GM19239 (cell line): ENCODE results near the gene AGAP1.

Experiments
- DNase-seq: peaks from one replicate; pipeline ENCODE4 v3.0.0; 2011; ENCODE audit warnings: low spot score; ENCODE audit not compliant: insufficient read length
- FAIRE-seq: peaks from 2 replicates; lab custom pipeline; 2011; peaks lifted over from hg19 to GRCh38; lab: Jason Lieb, UNC

Gene AGAP1

DNA sequence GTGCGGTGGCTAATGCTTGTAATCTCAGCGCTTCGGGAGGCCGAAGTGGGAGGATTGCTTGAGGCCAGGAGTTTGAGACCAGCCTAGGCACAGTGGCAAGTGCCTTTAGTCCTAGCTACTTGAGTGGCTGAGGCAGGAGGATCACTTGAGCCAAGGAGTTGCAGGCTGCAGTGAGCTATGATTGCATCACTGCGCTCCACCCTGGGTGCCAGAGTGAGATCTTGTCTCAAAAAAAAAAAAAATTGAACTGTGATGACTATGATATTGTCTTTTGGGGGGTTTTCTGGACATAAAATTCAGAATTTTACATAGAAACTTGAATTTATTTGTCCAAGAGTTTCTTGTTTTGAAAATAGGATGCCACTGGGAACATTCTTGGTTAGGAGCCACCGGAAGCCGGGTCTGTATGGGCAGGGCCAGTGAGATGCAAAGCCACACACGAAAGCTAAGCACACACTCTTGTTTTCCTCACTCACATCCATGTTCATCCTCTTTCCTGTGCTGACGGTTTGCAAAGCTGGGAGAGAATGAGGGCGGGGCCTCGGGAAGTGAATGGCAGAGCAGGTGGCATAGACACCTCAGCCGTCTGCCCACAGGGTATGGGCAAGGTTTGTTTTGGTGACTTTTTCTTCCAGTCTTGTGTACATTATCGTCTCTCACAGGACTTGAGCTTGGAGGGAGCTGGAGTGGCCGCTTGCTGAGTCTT is 12.6 kb downstream of the AGAP1 start:
- FAIRE-seq (no peak), DNase-seq (no peak)

DNA sequence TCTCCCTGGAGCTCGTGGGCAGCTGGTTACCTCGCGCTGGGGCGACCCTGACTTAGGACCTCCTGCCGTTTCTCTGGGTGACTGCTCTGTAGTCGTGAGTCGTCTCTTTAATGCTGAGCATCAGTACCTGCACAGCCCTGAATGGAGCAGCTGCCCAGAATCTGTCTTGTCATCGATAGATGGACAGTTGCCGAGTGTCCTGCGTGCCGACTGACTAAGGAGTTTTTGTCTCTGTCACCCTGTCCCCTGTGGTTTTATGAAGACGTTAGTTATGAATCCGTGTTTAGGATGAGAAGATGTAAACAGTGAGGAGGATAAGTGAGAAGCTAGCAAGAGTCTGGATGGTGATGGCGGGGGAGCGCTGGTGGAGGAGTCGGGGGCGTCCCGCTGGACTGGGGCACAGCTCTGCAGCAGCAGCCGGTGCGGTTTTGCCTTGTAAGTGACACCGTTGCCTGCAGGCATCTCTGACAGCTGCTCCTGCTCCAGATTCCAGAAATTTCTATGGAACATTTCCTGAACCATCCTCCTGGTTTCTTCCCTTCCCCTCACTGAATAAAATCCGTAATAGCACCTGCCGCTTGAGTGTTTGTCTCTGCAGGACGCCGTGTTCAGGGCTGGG is 13.3 kb downstream of the AGAP1 start:
- no peak for FAIRE-seq
- no peak for DNase-seq

DNA sequence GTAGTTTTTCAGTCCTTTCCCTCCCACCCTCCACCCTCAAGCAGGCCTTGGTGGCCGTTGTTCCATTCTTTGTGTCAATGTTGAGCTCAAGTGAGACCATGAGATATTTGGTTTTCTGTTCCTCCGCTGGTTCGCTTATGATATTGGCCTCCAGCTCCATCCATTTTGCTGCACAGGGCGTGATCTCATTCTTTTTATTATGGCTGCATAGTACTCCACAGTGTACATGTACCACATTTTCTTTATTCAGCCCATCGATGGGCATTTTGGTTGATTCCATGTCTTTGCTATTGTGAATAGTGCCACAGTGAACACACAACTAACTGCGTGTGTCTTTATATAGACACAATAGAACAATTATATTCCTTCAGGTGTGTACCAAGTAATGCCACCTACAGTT is 14.1 kb downstream of the AGAP1 start:
- FAIRE-seq (no peak), DNase-seq (no peak)

DNA sequence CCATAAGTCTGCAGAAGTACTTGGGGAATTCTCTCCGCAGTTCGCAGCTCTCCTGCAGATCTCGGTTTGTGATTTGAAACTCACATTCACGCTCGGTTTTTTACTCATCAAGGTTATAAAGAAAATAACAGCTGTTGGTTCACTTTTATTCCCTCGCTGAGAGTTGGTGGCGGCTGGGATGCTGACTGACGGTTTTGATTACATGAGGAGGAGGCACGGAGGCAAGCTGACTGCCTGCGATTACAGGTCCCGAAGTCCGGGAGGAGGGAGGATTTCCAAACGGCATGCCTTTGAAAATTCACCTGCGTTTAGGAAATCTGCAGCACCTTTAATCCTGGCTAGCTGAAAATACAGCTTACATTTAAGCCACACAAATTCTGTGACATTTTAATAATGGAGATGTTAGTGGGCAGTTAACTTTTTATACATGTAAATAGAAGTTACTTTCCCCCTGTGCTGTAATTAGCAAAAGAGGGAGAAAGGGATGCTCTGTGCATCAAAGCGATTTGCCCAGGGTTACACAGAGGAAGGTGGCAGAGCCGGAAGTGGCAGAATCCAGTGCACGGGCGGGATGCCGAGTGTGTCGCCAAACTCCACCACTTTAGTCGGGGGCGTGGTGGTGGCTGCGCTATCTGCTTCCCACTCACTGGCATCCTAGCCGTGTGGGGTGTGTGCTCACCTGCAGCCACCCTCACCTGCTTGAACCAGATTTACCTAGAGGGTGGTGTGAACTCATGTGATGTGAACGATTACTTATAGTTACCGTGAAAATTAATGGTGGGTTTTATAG is 14.7 kb downstream of the AGAP1 start:
- no peak for DNase-seq
- FAIRE-seq: no peak

DNA sequence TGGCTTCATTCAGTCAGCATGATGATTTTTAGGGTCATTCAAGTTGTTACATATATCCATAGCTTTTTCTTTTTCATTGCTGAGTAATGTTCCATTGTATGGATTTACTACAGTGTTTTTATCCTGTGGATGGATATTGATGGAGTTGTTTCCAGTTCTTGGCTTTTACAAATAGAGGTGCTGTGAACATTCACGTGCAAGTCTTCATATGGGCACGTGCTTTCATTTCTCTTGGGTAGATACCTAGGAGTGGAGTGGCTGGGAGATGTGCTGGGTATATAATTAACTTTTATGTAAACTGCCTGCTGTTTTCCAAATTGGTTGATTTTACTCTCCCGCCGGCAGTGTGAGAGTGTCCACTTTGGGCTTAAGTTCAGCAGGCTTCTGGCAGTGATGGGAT is 16.5 kb downstream of the AGAP1 start:
- FAIRE-seq (no peak), DNase-seq (no peak)

DNA sequence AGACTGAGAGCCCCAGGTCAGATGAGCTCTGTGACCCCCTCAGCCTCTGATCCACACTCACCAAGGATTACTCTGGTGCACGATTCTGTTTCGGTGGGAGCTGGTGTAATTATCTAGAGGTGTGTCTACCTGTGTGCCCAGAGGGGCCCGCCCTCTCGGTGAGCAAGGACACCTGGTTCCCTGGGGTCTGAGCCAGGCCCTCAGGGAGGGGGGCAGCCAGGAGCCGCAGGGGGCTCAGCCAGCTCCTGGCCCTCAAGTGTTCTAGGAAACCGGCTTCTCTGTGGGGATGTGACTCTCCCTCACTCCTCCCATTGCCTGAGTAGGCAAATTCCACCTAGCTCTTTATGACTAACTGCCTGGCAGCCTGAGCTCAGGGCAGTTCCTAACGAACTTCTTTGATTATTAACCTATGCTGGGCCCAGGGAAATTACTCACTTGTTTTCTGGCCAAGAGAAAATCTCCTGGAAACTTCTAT is 17.4 kb downstream of the AGAP1 start:
- no peak for DNase-seq
- no peak for FAIRE-seq

DNA sequence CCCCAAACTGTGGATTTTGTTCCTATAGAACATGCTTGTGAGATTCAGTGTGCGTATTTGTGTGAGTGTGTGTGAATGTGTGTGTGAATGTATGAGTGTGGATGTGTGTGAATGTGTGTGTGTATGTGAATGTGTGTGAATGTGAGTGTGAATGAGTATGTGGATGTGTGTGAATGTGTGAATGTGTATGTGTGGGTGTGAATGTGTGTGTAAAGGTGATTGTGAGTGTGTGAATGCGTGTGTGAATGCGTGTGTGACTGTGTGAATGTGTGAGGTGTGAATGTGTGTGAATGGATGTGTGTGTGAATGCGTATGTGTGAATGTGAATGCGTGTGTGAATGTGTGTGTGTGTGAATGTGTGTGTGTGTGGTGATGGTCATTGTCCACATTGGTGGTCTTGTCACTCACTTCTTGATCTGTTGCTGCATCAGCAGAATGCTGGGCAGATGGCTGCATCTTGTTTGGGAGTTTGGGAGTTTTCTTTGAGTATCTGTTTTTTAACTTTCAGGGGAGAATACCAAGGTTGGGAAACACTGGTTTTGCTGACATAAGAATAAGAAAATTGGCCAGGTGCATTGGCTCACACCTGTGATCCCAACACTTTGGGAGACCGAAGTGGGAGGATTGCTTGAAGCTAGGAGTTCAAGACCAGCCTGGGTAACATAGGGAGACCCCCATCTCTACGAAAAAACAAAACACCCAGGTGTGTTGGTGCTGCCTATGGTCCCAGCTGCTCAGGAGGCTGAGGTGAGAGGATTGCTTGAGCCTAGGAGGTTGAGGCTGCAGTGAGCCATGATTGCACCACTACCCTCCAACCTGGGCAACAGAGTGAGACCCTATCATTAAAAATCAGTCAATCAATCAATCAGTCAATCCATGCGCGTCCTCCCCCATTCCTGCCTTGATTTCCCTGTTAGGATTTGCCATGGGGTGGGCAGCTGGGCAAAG is 18.2 kb downstream of the AGAP1 start:
- DNase-seq (no peak), FAIRE-seq (no peak)

DNA sequence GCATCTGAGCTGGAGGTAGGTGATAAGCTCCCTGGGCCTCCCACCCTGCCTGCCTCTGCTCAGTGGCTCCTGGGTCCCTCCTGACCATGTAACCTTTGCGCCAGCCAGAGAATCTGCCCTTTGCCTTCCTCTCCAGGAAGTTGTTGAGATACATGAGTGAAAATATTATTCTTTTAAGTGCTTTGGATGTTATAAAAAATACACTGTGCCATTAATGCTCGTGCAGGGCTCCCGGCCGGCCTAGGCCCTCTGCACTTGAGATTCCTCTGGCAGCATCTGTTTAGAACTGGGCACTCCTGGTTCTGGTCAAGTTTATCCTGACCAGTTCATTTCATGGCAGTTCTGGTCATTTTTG is 18.8 kb downstream of the AGAP1 start:
- FAIRE-seq: no peak

DNA sequence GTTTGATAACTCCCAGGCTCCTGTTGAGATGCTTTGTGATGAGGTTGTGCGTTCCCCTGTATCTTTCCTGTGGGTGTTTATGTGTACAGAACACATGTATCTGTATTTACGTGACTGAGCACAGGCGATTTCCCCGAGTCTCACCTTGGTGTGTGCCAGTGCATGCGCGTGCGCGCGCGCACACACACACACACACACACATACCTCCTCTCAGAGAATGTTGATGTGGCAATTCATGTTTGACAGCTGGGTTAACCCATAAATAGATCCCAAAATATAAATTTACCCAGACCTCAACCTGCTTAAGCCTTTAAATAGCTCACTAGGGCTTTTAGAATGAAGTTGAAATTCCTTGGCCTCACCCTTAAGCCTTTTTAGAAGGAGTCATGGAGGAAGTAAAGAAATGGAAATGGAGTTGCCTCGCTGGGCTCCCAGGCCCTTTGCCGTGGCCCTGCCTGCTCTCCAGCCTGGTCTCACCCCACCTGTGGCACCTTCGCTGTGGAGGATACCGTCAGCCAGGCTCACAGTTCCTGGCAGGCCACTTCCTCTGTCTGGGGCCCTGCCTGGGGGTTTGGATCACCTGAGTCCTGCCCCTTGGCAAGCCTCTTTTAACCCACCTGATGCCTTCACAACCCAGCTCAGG is 20.3 kb downstream of the AGAP1 start:
- no peak for FAIRE-seq
- no peak for DNase-seq

More for the DNA sequence above, 18.8 kb downstream of the AGAP1 start:
- DNase-seq: no peak

DNA sequence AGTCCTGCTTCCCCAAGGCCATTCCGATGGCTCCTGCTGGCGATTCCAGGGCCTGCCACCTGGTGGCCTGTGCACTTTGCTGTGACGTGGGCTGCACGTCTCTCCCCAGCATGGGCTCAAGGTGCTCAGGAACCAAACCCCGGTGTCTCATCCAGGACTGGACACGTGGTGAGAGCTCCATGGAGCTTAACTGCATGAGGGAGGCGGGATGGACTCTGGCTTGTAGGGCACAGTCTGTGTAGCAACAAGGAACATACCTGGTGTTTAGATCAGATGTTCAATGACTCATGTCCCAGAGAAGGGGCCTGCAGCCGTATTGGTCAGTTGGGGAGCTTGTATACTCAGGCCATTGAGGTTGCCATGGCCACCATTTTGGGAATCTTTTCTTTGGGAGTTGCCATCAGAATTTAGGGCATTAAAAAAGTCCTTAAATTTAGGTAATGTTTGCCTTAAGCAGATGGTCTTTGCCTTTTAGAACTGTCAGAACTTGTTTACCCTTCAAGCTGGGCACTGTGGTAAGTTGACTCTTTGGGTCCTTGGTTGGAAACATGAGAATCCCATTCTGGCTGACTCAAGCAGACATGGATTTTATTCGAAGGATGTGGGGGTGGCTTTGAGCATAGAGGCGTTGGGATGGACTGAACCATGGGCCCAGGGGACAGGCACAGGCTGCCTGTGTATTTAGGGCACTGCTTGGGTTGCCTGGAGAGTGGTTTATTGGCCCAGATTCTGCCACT is 21.0 kb downstream of the AGAP1 start:
- FAIRE-seq (no peak), DNase-seq (no peak)

DNA sequence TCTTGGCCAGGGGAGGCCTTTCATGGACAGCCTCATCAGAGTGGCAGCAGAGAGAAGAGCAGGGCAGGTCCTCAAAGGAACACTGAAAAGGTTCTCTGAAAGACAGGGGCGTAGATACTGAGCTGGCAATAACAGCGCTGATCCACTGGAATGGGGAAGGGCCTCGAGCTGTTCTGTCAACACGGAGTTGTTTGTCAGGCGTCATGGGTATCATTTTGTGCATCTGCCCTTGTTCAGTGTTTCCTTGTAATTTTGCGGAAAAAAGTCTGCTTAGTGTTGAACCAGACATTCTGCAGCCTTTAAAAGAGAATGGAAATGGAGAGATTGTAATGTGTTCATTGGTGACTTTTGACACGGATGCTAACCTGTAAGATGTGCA is 21.5 kb downstream of the AGAP1 start:
- no peak for DNase-seq

DNA sequence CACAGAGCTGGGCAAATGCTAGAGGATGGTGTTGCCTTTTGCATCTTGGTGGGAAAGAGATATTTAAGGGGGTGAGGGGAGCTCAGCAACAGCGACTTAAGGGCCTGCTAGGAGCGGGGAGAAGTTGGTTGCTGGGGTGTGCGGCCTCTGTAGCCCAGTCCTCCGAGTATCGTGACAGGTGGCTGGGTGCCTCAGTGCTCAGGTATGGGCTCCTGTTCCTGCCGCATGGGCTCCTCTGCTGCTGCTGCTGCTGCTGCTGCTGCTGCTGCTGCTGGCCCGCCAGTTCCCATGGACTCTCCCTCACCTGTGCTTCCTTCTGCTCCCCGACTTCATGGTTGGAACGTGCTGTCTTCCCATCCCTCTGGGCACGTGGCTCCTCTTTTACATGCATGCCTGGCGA is 22.0 kb downstream of the AGAP1 start:
- FAIRE-seq (no peak), DNase-seq (no peak)

More for the DNA sequence above, 21.5 kb downstream of the AGAP1 start:
- FAIRE-seq: no peak

DNA sequence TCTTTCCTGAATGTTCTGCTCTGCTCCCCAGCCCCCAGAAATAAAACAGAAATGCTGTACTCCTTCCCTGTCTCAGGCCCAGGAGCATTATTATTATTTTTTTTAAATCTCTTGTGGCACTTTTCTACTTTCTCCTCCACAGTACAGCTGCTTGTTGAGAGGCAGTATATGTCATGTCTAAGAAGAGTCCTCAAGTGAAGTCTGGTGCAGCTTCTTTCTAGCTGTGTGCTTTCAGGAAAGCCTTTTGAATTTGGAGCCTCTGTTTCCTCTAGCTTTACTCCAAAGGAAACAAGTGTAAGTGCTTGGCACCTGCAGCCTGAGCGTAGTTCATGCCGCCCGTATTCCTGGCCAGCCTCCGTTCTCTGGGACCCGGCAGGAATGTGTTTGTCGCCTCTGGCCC is 22.4 kb downstream of the AGAP1 start:
- DNase-seq: no peak
- FAIRE-seq: no peak

DNA sequence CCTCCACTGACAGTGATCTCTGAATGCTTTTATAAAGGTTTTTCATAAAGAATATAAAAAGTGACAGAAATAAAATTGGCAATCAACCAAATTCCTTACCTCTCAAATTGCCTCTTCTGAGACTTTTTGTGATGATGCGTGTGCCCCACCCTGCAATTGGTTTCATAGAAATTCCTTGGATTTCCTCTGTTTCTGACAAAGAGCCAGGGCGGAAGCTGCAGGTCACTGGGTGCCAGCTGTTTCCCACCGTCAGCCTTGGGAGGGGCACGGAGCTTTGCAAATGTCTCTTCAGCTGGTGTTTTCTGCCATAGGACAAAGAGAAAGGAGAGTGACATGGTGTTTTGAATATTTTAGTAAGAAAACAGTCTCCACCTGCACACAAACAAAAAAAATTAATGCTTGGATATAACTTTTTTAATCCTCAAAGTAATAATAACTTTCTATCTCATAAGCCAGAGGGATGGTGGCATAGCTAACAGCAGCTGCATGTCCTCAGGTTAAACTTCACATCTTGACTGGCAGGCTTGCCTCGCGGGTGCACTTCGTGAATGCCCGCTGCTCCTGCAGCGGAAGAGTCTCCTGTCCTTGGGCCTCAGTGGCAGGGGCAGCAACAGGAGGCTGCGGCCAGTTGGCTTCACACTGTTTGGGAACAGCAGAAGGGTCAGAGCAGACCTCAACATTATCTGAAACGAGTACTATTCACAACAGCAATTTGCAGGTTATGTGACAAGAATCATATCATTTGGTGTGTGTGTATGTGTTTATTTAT is 24.7 kb downstream of the AGAP1 start:
- no peak for DNase-seq
- FAIRE-seq: no peak

DNA sequence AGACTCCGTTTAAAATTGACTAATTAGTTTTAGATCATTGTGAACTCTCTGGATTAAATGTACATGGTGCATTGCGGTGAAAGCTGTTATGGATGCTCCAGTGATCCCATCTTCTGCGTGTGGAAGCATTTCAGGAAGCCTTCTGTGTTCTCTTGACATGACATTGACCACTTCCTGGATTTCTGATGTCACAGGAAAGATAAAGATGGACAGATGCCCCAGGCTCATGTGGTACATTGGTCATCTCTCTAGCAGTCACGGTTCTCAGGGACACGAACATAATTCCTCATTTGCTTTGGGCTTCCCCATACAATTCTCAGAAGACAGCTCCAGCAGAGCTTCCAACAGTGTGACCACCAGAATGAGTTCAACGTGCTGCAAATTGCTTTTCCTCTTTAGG is 26.9 kb downstream of the AGAP1 start:
- FAIRE-seq: no peak
- no peak for DNase-seq

DNA sequence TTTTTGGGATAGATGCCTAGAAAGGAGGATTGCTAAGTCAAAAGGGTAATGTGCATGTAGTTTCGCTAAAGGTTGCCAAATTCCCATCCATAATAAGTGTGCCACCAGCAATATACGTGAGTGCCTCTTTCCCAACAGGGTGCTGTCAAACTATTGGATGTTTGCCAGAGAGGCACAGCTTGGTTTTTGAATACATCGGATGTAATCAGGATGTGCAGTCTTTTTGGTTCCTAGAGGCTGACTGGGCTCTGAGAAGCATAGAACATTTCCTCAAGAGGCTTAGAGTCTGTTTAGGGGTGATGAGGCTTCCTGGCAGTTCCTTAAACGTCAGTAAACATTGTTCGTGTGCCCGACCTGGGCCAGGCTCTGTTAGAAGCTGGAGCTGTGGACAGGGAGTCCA is 28.0 kb downstream of the AGAP1 start:
- no peak for DNase-seq
- no peak for FAIRE-seq

DNA sequence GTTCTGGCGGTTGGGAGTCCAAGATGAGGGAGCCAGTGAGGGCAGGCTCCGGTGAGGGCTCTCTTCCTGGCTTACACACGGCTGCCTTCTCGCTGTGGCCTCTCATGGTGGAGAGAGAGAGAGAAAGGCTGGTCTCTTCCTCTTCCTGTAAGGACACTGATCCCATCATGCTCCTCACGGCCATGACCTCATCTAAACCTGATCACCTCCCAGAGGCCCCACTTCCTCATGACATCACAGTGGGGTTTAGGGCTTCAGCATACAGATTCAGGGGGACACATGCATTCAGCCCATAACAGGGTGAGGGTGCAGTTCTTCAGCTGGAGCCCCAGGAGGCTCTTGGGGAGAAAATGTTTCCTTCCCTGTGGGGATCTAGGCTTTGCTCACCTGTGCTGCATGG is 29.2 kb downstream of the AGAP1 start:
- FAIRE-seq: no peak

DNA sequence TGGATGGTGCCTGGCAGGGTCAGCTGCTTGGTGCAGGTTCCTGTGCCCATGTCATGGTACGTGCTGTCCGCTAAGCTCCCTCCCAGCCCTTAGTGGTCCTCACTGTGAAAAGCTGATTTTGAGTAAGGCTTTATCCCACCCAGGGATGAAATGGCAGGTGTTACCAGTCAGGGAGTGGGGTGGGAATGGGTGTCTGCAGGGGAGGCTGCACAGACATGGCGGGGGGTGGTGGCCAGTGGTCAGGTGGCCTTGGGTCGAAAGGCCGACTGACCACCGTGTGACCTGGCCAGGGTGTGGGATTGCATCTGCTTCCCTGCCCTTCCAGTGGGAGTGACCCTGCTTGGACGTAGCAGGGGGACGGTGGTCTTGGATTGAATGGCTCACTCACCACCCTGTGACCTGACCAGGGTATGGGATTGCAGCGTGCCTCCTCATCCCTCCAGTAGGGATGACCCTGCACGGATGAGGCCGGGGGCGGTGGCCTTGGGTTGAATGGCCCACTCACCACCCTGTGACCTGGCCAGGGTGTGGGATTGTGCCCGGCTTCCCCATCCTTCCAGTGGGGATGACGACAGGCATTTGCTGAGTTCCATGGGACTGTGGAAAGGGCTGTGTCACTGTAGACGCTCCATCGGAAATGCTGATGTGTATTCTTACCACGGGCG is 29.8 kb downstream of the AGAP1 start:
- no peak for DNase-seq

More for the DNA sequence above, 29.2 kb downstream of the AGAP1 start:
- no peak for DNase-seq

More for the DNA sequence above, 29.8 kb downstream of the AGAP1 start:
- no peak for FAIRE-seq
